Measurements from ENCODE around the gene LRIG2. TPM values are rescaled to one million over a fixed set of nuclear protein-coding genes. Genes with fewer than 3 reads are reported as not detected.

Gene LRIG2
- total and polyA plus RNA-seq, 2 donors (not counting 3 experiments of a cell fraction or from before 2014, with no cell fraction given) = 8.4 to 20.1 TPM

DNA sequence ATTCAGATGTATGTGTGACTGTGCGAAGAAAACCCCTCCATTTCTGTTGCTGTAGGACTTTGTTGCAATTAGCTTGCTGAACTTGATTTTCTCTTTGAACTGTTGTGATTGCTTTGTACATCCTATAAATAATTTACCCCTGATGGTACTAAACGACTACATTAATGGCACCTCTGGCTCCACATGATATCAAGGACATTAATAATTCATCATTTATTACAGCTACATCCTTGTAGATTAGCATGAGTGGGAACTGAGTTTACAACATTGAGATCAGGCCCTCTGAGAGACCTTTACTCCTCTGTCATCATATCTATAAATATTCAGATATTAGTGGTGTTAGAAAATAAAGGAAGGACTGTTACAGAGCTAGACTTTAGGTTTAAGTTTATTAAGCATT lies 13.5 kb downstream of the LRIG2 start:
- Histone ChIP-seq H3K36me3 (ENCODE audit: control insufficient read depth in 2 of 2, extremely low read depth in 1 of 2, insufficient read depth in 2 of 2, low read length in 2 of 2) (no peaks in the 10 kb centered on the region), H3K79me2 (ENCODE audit: control insufficient read depth, insufficient read depth, low read length) (peaks cover 62% of the 10 kb centered on the region), H3K4me1 (ENCODE audit: control insufficient read depth, extremely low read depth, insufficient read depth, low read length) (no peaks in the 10 kb centered on the region), H3K27me3 (ENCODE audit: control insufficient read depth in 2 of 2, insufficient read depth in 2 of 2, low read length in 2 of 2) (no peaks in the 10 kb centered on the region), H3K4me3 (replicated peaks in 1 of 3; ENCODE audit: insufficient read depth in 1 of 3, low read depth in 1 of 3, low read length in 3 of 3) (no peak overlapping the region), H3K9me3 (replicated peaks; ENCODE audit: control insufficient read depth, insufficient read depth, low read length) (no peaks in the 10 kb centered on the region), H3K9ac (replicated peaks; ENCODE audit: extremely low read depth, insufficient read depth, low read length) (no peak overlapping the region), H3K4me2 (ENCODE audit: insufficient read depth, low read length) (no peak overlapping the region), H3K27ac (ENCODE audit: insufficient read depth, low read depth, low read length) (no peak overlapping the region), H3K9me1 (replicated peaks; ENCODE audit: control insufficient read depth, extremely low read depth, insufficient read depth, low read length) (no peaks in the 10 kb centered on the region), H4K20me1 (replicated peaks; ENCODE audit: control insufficient read depth, extremely low read depth, insufficient read depth, low read length) (no peaks in the 10 kb centered on the region), H2AFZ (ENCODE audit: low read depth, low read length) (no peak overlapping the region)
- TF ChIP-seq, protein P1, sequence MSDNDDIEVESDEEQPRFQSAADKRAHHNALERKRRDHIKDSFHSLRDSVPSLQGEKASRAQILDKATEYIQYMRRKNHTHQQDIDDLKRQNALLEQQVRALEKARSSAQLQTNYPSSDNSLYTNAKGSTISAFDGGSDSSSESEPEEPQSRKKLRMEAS (IDR thresholded peaks at IDR 0.05; ENCODE audit: insufficient read depth, insufficient read length) = no peak
- TF ChIP-seq MYC (IDR thresholded peaks at IDR 0.05; ENCODE audit: low read depth, low read length) (no peak), EZH2 (IDR thresholded peaks at IDR 0.05; ENCODE audit: borderline replicate concordance, low read depth, low read length, severe bottlenecking) (no peak), JUN (IDR thresholded peaks at IDR 0.05; ENCODE audit: borderline replicate concordance, insufficient read depth, insufficient read length, low read depth) (no peak), POLR2AphosphoS5 (IDR thresholded peaks at IDR 0.05; ENCODE audit: insufficient read depth, low read depth, low read length) (no peak), POLR2A (IDR thresholded peaks at IDR 0.05; ENCODE audit: low read depth, low read length) (no peak), FOS (IDR thresholded peaks at IDR 0.05; ENCODE audit: borderline replicate concordance, insufficient read depth, low read length) (no peak), GATA2 (IDR thresholded peaks at IDR 0.05; ENCODE audit: insufficient read depth, insufficient read length, low read depth, low read length) (no peak)
- TF ChIP-seq, protein P2, sequence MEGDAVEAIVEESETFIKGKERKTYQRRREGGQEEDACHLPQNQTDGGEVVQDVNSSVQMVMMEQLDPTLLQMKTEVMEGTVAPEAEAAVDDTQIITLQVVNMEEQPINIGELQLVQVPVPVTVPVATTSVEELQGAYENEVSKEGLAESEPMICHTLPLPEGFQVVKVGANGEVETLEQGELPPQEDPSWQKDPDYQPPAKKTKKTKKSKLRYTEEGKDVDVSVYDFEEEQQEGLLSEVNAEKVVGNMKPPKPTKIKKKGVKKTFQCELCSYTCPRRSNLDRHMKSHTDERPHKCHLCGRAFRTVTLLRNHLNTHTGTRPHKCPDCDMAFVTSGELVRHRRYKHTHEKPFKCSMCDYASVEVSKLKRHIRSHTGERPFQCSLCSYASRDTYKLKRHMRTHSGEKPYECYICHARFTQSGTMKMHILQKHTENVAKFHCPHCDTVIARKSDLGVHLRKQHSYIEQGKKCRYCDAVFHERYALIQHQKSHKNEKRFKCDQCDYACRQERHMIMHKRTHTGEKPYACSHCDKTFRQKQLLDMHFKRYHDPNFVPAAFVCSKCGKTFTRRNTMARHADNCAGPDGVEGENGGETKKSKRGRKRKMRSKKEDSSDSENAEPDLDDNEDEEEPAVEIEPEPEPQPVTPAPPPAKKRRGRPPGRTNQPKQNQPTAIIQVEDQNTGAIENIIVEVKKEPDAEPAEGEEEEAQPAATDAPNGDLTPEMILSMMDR (IDR thresholded peaks at IDR 0.05; ENCODE audit: extremely low read depth in 1 of 2, insufficient read depth in 1 of 2, low read depth in 1 of 2, low read length in 2 of 2) = no peak
- intact Hi-C loops (cut with micrococcal nuclease) (no loop called here), dilution Hi-C loops (cut with MboI; ENCODE audit: extremely low pct_ligation_motif_present, low sequenced_read_pairs) (no loop called here)
- DNase-seq (ENCODE audit: low read depth, low spot score) (no peak), FAIRE-seq (no peak)
- ChIA-PET POLR2A (no interaction called here), CTCF (interaction anchor here (1.4 kb wide), 1 partner anchor 14 kb away, joined by 9 read pairs; the partner anchor contains the start of gene LRIG2)
- no TSS peak for BruUV-seq (replicated peaks)
